Thymus (tissue), 11 donors: ENCODE measurements around the gene TBC1D2B. TPM values are rescaled to one million over a fixed set of nuclear protein-coding genes. Genes with fewer than 3 reads are reported as not detected.

Source experiments
- DNase-seq, 9 donors: peaks; one replicate each; pipeline ENCODE4 v3.0.0-alpha.2; 2013; ENCODE audit warnings: low spot score in 9 of 9, low read depth in 6 of 9, missing footprints in 1 of 9
- H3K27ac ChIP-seq, 2 donors: one replicate each; pipeline ENCODE4 v1.5.1; 2013; ENCODE audit warnings: control low read depth in 1 of 2, low read depth in 1 of 2, low read length in 1 of 2, mild to moderate bottlenecking in 1 of 2, moderate library complexity in 1 of 2
- H3K27me3 ChIP-seq, 2 donors: one replicate each; pipeline ENCODE4 v1.5.1; 2013; ENCODE audit warnings: low read length in 1 of 2; ENCODE audit not compliant: control insufficient read depth in 2 of 2, insufficient read depth in 1 of 2
- H3K36me3 ChIP-seq, 2 donors: one replicate each; pipeline ENCODE4 v1.5.1; 2013; ENCODE audit warnings: low read length in 1 of 2, mild to moderate bottlenecking in 1 of 2, moderate library complexity in 1 of 2; ENCODE audit not compliant: control insufficient read depth in 2 of 2, insufficient read depth in 2 of 2
- H3K4me1 ChIP-seq, 2 donors: one replicate each; pipeline ENCODE4 v1.5.1; 2013; ENCODE audit warnings: low read length in 2 of 2; ENCODE audit not compliant: control insufficient read depth in 2 of 2, insufficient read depth in 2 of 2
- H3K4me3 ChIP-seq, 2 donors: one replicate each; pipeline ENCODE4 v1.5.1; 2013; ENCODE audit warnings: low read length in 2 of 2, control low read depth in 1 of 2, mild to moderate bottlenecking in 1 of 2
- H3K9me3 ChIP-seq, 2 donors: one replicate each; pipeline ENCODE4 v1.5.1; 2013; ENCODE audit warnings: low read length in 1 of 2, mild to moderate bottlenecking in 1 of 2; ENCODE audit not compliant: control insufficient read depth in 2 of 2, insufficient read depth in 1 of 2
- WGBS: extraction: QIAGEN DNeasy Blood & Tissue Kit; methylation state at CpG from one replicate; pipeline ENCODE4 v1.1.7; 2013; 5-methylcytosine and 5-hydroxymethylcytosine counted together
- polyA plus RNA-seq: library from polyadenylated mRNA; stranded (reverse); fragments of 200-250 nt; gene quantifications from one replicate; pipeline ENCODE4 v1.2.3, GENCODE V29; 2013
- total RNA-seq: library from RNA; stranded (reverse); fragments of 120-200 nt; gene quantifications from one replicate; pipeline ENCODE4 v1.2.4, GENCODE V29; 2013
- donor health status: healthy.

The TBC1D2B gene
- total and polyA plus RNA-seq, 2 donors = 20.0 to 32.7 TPM

GRCh38 chr15:78087951-78088772 is 10.7 kb upstream of the TBC1D2B start:
- WGBS = 90% methylated on average over 12 of the region's 12 CpGs

GRCh38 chr15:78085928-78086327 is 8.4 kb upstream of the TBC1D2B start:
- Histone ChIP-seq H3K4me3 (no peak overlapping the region), H3K27me3 (no peaks in the 10 kb centered on the region), H3K27ac (no peak overlapping the region), H3K36me3 (no peaks in the 10 kb centered on the region), H3K4me1 (peaks cover 0 to 14% of the 10 kb centered on the region in 2 donors), H3K9me3 (no peaks in the 10 kb centered on the region)
- no peak for DNase-seq
- WGBS = 99% methylated on average over 1 of the region's 1 CpG

More at GRCh38 chr15:78087951-78088772, 10.7 kb upstream of the TBC1D2B start:
- H3K27ac ChIP-seq = no peak overlapping the region
- peaks cover 0 to 20% of the 10 kb centered on the region in 2 donors for H3K4me1 ChIP-seq
- no peaks in the 10 kb centered on the region for H3K9me3 ChIP-seq
- H3K36me3 ChIP-seq = no peaks in the 10 kb centered on the region
- H3K4me3 ChIP-seq = no peak overlapping the region
- no peak for DNase-seq
- no peaks in the 10 kb centered on the region for H3K27me3 ChIP-seq

- Histone ChIP-seq H3K27ac (no peak overlapping the region), H3K36me3 (no peaks in the 10 kb centered on the region)
Observed at GRCh38 chr15:78084449-78084750, 6.9 kb upstream of the TBC1D2B start.

GRCh38 chr15:78083687-78084448 is 6.4 kb upstream of the TBC1D2B start:
- WGBS = 96% methylated on average over 6 of the region's 6 CpGs
- no peak for DNase-seq
- Histone ChIP-seq H3K4me1 (peaks cover 0 to 14% of the 10 kb centered on the region in 2 donors), H3K27ac (no peak overlapping the region), H3K4me3 (no peak overlapping the region), H3K27me3 (no peaks in the 10 kb centered on the region), H3K36me3 (no peaks in the 10 kb centered on the region), H3K9me3 (no peaks in the 10 kb centered on the region)

More at GRCh38 chr15:78084449-78084750, 6.9 kb upstream of the TBC1D2B start:
- 84% methylated on average over 5 of the region's 5 CpGs for WGBS
- Histone ChIP-seq H3K4me3 (no peak overlapping the region), H3K9me3 (no peaks in the 10 kb centered on the region), H3K27me3 (no peaks in the 10 kb centered on the region), H3K4me1 (peaks cover 0 to 14% of the 10 kb centered on the region in 2 donors)
- DNase-seq = no peak

- H3K27me3 ChIP-seq = no peaks in the 10 kb centered on the region
- peaks cover 0 to 14% of the 10 kb centered on the region in 2 donors for H3K4me1 ChIP-seq
- H3K27ac ChIP-seq = no peak overlapping the region
- H3K9me3 ChIP-seq = no peaks in the 10 kb centered on the region
- DNase-seq = no peak
- WGBS = 95% methylated on average over 4 of the region's 4 CpGs
- no peak overlapping the region for H3K4me3 ChIP-seq
- H3K36me3 ChIP-seq = no peaks in the 10 kb centered on the region
Observed at GRCh38 chr15:78083186-78083585, 5.7 kb upstream of the TBC1D2B start.

GRCh38 chr15:78082743-78083110 is 5.2 kb upstream of the TBC1D2B start:
- DNase-seq = no peak
- 95% methylated on average over 1 of the region's 1 CpG for WGBS
- no peaks in the 10 kb centered on the region for H3K9me3 ChIP-seq
- H3K36me3 ChIP-seq = no peaks in the 10 kb centered on the region
- H3K27ac ChIP-seq = no peak overlapping the region
- H3K4me1 ChIP-seq = peaks cover under 1 to 18% of the 10 kb centered on the region in 2 donors
- H3K4me3 ChIP-seq = no peak overlapping the region
- H3K27me3 ChIP-seq = no peaks in the 10 kb centered on the region

- H3K27ac ChIP-seq = no peak overlapping the region
- WGBS = 86% methylated on average over 5 of the region's 5 CpGs
- DNase-seq = no peak
Observed at GRCh38 chr15:78082106-78082742, 4.7 kb upstream of the TBC1D2B start.

GRCh38 chr15:78080088-78080460 is 2.6 kb upstream of the TBC1D2B start:
- H3K27ac ChIP-seq = no peak overlapping the region
- DNase-seq = no peak
- WGBS = 99% methylated on average over 8 of the region's 8 CpGs

More at GRCh38 chr15:78082106-78082742, 4.7 kb upstream of the TBC1D2B start:
- no peak overlapping the region for H3K4me3 ChIP-seq
- H3K9me3 ChIP-seq = no peaks in the 10 kb centered on the region
- H3K4me1 ChIP-seq = peaks cover 2 to 20% of the 10 kb centered on the region in 2 donors
- H3K36me3 ChIP-seq = no peaks in the 10 kb centered on the region
- H3K27me3 ChIP-seq = no peaks in the 10 kb centered on the region

More at GRCh38 chr15:78080088-78080460, 2.6 kb upstream of the TBC1D2B start:
- H3K27me3 ChIP-seq = no peaks in the 10 kb centered on the region
- peaks cover 11 to 36% of the 10 kb centered on the region in 2 donors for H3K4me1 ChIP-seq
- no peaks in the 10 kb centered on the region for H3K9me3 ChIP-seq
- H3K4me3 ChIP-seq = no peak overlapping the region
- no peaks in the 10 kb centered on the region for H3K36me3 ChIP-seq
